HEK293T (cell line): ENCODE measurements around the gene MRPL14.

Experiments used
- BHLHE40 ChIP-seq: fragments of 450-650 bp; IDR thresholded peaks from 2 replicates; pipeline ENCODE4 v1.6.1; 2016; ENCODE audit warnings: mild to moderate bottlenecking, moderate library complexity, borderline replicate concordance
- CTBP1 ChIP-seq: fragments of 450-650 bp; IDR thresholded peaks from 2 replicates; pipeline ENCODE4 v1.6.1; 2016; ENCODE audit warnings: borderline replicate concordance
- ELF4 ChIP-seq: fragments of 450-650 bp; IDR thresholded peaks from 2 replicates; pipeline ENCODE4 v1.6.1; 2017; ENCODE audit warnings: antibody characterized with exemption
- FOXM1 ChIP-seq: fragments of 450-650 bp; IDR thresholded peaks from 2 replicates; pipeline ENCODE4 v1.6.1; 2017; ENCODE audit warnings: mild to moderate bottlenecking, borderline replicate concordance
- NFRKB ChIP-seq: fragments of 450-650 bp; IDR thresholded peaks from 2 replicates; pipeline ENCODE4 v1.6.1; 2016; ENCODE audit warnings: mild to moderate bottlenecking, moderate library complexity
- SP1 ChIP-seq: fragments of 450-650 bp; IDR thresholded peaks from 2 replicates; pipeline ENCODE4 v1.6.1; 2017
- TARDBP ChIP-seq: fragments of 450-650 bp; IDR thresholded peaks from 2 replicates; pipeline ENCODE4 v1.6.1; 2016
- ZNF384 ChIP-seq: fragments of 450-650 bp; IDR thresholded peaks from 2 replicates; pipeline ENCODE4 v1.6.1; 2016

DNA sequence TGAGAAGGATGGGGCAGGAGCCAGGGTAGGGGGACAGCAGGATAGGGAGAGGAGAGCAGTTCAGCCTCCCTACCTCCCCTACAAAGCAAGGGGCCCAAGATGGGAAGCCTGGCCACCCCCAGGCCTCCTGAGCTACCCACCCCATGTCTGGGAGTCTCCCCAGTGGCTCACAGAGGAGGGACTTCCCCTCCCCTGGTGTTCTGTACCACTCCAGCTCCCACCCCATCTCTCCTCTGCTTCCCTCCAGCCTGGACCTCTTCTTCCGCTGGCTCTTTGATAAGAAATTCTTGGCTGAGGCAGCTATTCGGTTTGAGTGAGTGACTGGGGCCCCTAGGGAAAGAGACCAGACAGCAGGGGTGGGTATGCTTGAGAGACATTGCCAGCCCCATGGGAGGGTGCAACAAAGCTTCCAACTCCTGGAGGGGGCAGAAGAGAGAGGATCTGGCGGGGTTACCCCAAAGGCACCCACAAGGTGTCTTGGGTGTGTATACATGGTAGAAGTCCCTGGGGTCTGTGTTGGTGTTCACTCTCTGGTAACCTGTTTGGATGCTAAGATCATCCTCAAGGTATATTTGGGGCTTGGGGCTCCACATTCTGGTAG, 23.2 kb upstream of the MRPL14 start:
- TF ChIP-seq BHLHE40 (no peak), SP1 (no peak), FOXM1 (no peak), ZNF384 (no peak), ELF4 (no peak), NFRKB (no peak), TARDBP (no peak), CTBP1 (no peak)
